Lower leg skin (tissue), 3 donors: ENCODE measurements around the gene KAT6B.

Experiments
- POLR2A ChIP-seq, 2 donors: fragments of 450-650 bp; IDR thresholded peaks; one replicate each; pipeline ENCODE4 v1.6.1; 2016 to 2017; ENCODE audit warnings: antibody characterized with exemption in 2 of 2, mild to moderate bottlenecking in 1 of 2, moderate library complexity in 1 of 2
- TF ChIP-seq, protein P1 (sequence below), 3 donors: fragments of 450-650 bp; IDR thresholded peaks; one replicate each; pipeline ENCODE4 v1.5.1; 2016; ENCODE audit warnings: antibody characterized with exemption in 3 of 3, mild to moderate bottlenecking in 3 of 3, moderate library complexity in 2 of 3

DNA sequence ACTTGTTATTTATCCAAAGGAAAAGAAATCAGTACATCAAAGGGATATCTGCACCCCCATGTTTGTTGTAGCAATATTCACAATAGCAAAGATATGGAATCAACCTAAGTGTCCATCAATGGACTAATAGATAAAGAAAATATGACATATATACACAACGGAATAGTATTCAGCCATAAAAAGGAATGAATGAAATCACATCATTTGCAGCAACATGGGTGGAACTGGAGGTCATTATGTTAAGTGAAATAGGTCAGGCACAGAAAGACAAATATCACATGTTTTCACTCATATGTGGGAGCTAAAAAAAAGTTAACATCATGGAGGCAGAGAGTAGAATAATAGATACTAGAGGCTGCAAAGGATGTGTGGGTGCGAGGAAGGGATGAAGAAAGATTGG, 25.0 kb upstream of the KAT6B start:
- TF ChIP-seq, protein P1, sequence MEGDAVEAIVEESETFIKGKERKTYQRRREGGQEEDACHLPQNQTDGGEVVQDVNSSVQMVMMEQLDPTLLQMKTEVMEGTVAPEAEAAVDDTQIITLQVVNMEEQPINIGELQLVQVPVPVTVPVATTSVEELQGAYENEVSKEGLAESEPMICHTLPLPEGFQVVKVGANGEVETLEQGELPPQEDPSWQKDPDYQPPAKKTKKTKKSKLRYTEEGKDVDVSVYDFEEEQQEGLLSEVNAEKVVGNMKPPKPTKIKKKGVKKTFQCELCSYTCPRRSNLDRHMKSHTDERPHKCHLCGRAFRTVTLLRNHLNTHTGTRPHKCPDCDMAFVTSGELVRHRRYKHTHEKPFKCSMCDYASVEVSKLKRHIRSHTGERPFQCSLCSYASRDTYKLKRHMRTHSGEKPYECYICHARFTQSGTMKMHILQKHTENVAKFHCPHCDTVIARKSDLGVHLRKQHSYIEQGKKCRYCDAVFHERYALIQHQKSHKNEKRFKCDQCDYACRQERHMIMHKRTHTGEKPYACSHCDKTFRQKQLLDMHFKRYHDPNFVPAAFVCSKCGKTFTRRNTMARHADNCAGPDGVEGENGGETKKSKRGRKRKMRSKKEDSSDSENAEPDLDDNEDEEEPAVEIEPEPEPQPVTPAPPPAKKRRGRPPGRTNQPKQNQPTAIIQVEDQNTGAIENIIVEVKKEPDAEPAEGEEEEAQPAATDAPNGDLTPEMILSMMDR (IDR thresholded peaks at IDR 0.05): no peak
- TF ChIP-seq POLR2A (IDR thresholded peaks at IDR 0.05): no peak
